HG03442 (cell line): ENCODE measurements around the gene CFTR.
"Not testable (repeated sequence)": the region's sequence is repeated elsewhere in the genome, so short reads cannot be mapped to it uniquely, and the experiment has no call there.

Source experiments
- ATAC-seq: cut with Tn5 transposase; IDR thresholded peaks from one replicate; pipeline ENCODE4 v1.9.1; 2021; ENCODE audit warnings: mild to moderate bottlenecking, moderate library complexity; ENCODE audit not compliant: unreplicated experiment

Gene CFTR

GRCh38 chr7:117493460-117493859 lies 13.6 kb downstream of the CFTR start:
- no peak for ATAC-seq

- no peak for ATAC-seq
Measured at GRCh38 chr7:117495308-117495707, 15.5 kb downstream of the CFTR start.

- ATAC-seq, result no peak
Measured at GRCh38 chr7:117502331-117502730, 22.5 kb downstream of the CFTR start.

- ATAC-seq, result no peak
Measured at GRCh38 chr7:117505238-117505637, 25.4 kb downstream of the CFTR start.

- no peak for ATAC-seq
Measured at GRCh38 chr7:117508676-117509075, 28.9 kb downstream of the CFTR start.

GRCh38 chr7:117517194-117517593 lies 37.4 kb downstream of the CFTR start:
- not testable (repeated sequence) for ATAC-seq

GRCh38 chr7:117530390-117530789 lies 50.6 kb downstream of the CFTR start:
- no peak for ATAC-seq

- no peak for ATAC-seq
Measured at GRCh38 chr7:117531595-117532244, 51.9 kb downstream of the CFTR start.

GRCh38 chr7:117538053-117538452 lies 58.2 kb downstream of the CFTR start:
- no peak for ATAC-seq

- no peak for ATAC-seq
Measured at GRCh38 chr7:117544061-117544460, 64.2 kb downstream of the CFTR start.

- ATAC-seq, result no peak
Measured at GRCh38 chr7:117548035-117548434, 68.2 kb downstream of the CFTR start.

GRCh38 chr7:117550625-117551024 lies 70.8 kb downstream of the CFTR start:
- ATAC-seq, result no peak

- no peak for ATAC-seq
Measured at GRCh38 chr7:117552660-117553059, 72.8 kb downstream of the CFTR start.

GRCh38 chr7:117555260-117555659 lies 75.4 kb downstream of the CFTR start:
- ATAC-seq, result no peak

- ATAC-seq, result no peak
Measured at GRCh38 chr7:117559391-117559790, 79.6 kb downstream of the CFTR start.

- no peak for ATAC-seq
Measured at GRCh38 chr7:117560030-117560429, 80.2 kb downstream of the CFTR start.

- no peak for ATAC-seq
Measured at GRCh38 chr7:117562759-117563158, 82.9 kb downstream of the CFTR start.

- ATAC-seq, result no peak
Measured at GRCh38 chr7:117564080-117564479, 84.3 kb downstream of the CFTR start.

- no peak for ATAC-seq
Measured at GRCh38 chr7:117564627-117565026, 84.8 kb downstream of the CFTR start.

- no peak for ATAC-seq
Measured at GRCh38 chr7:117565226-117565625, 85.4 kb downstream of the CFTR start.

GRCh38 chr7:117567781-117568180 lies 88.0 kb downstream of the CFTR start:
- ATAC-seq, result no peak

GRCh38 chr7:117572856-117573620 lies 93.2 kb downstream of the CFTR start:
- no peak for ATAC-seq

GRCh38 chr7:117581424-117581823 lies 101.6 kb downstream of the CFTR start:
- no peak for ATAC-seq
